ACC112 (cell line): Measurements from ENCODE around the gene CRELD1.

ENCODE experiments used
- H2AFZ ChIP-seq: fragments of 200-600 bp; sonication (generic); one replicate; pipeline ENCODE4 v1.6.0; 2017; ENCODE audit warnings: antibody characterized with exemption, low read length; ENCODE audit not compliant: unreplicated experiment
- H3K27ac ChIP-seq: fragments of 200-600 bp; sonication (generic); 2 replicates; pipeline ENCODE4 v1.5.1; 2014; ENCODE audit warnings: low read depth, mild to moderate bottlenecking, antibody characterized with exemption, low read length, moderate library complexity
- H3K27me3 ChIP-seq: fragments of 200-600 bp; sonication (generic); 2 replicates; pipeline ENCODE4 v1.6.1; 2014; ENCODE audit warnings: mild to moderate bottlenecking, antibody characterized with exemption, low read length, moderate library complexity, mixed read lengths; ENCODE audit not compliant: insufficient read depth
- H3K36me3 ChIP-seq: fragments of 200-600 bp; sonication (generic); 2 replicates; pipeline ENCODE4 v1.6.1; 2016; ENCODE audit warnings: mild to moderate bottlenecking, antibody characterized with exemption, low read length, moderate library complexity, mixed read lengths; ENCODE audit not compliant: insufficient read depth
- H3K4me1 ChIP-seq: fragments of 200-600 bp; sonication (generic); one replicate; pipeline ENCODE4 v1.6.1; 2016; ENCODE audit warnings: low read length, mixed read lengths; ENCODE audit not compliant: insufficient read depth, unreplicated experiment, control insufficient read depth
- H3K4me3 ChIP-seq: fragments of 200-600 bp; sonication (generic); 2 replicates; pipeline ENCODE4 v1.5.1; 2014; ENCODE audit warnings: mild to moderate bottlenecking, low read depth, low read length
- H3K79me2 ChIP-seq: fragments of 200-600 bp; sonication (generic); one replicate; pipeline ENCODE4 v1.6.0; 2016; ENCODE audit warnings: low read length; ENCODE audit not compliant: control insufficient read depth, unreplicated experiment, insufficient read depth

The CRELD1 gene

GRCh38 chr3:9947025-9947995 is 13.7 kb downstream of the CRELD1 start:
- peaks cover 6% of the 10 kb centered on the region for H3K4me1 ChIP-seq
- peak overlapping the region; percentile 48; the same call in 1 of the 2 replicates for H3K27ac ChIP-seq
- no peaks in the 10 kb centered on the region for H3K27me3 ChIP-seq
- H3K36me3 ChIP-seq, result no peaks in the 10 kb centered on the region
- H3K79me2 ChIP-seq, result no peaks in the 10 kb centered on the region
- peak overlapping the region; percentile 82 for H2AFZ ChIP-seq
- H3K4me3 ChIP-seq, result peak overlapping the region; percentile 86

GRCh38 chr3:9948586-9948985 is 15.0 kb downstream of the CRELD1 start:
- Histone ChIP-seq H3K4me1 (peaks cover 6% of the 10 kb centered on the region), H3K4me3 (no peak overlapping the region), H2AFZ (no peak overlapping the region), H3K36me3 (no peaks in the 10 kb centered on the region), H3K27ac (no peak overlapping the region), H3K27me3 (no peaks in the 10 kb centered on the region), H3K79me2 (no peaks in the 10 kb centered on the region)

- H2AFZ ChIP-seq, result no peak overlapping the region
- no peaks in the 10 kb centered on the region for H3K79me2 ChIP-seq
- no peaks in the 10 kb centered on the region for H3K27me3 ChIP-seq
- no peak overlapping the region for H3K27ac ChIP-seq
- no peak overlapping the region for H3K4me3 ChIP-seq
- H3K4me1 ChIP-seq, result peaks cover 6% of the 10 kb centered on the region
- H3K36me3 ChIP-seq, result no peaks in the 10 kb centered on the region
Measured at GRCh38 chr3:9949115-9949514, 15.5 kb downstream of the CRELD1 start.

- Histone ChIP-seq H3K27ac (no peak overlapping the region), H3K27me3 (no peaks in the 10 kb centered on the region)
Measured at GRCh38 chr3:9949626-9950025, 16.0 kb downstream of the CRELD1 start.

GRCh38 chr3:9951126-9951525 is 17.5 kb downstream of the CRELD1 start:
- Histone ChIP-seq H3K27me3 (no peaks in the 10 kb centered on the region), H3K4me3 (no peak overlapping the region; the same call in 1 of the 2 replicates), H3K4me1 (peaks cover 25% of the 10 kb centered on the region), H3K79me2 (no peaks in the 10 kb centered on the region), H3K36me3 (no peaks in the 10 kb centered on the region), H2AFZ (no peak overlapping the region), H3K27ac (no peak overlapping the region)

More at GRCh38 chr3:9949626-9950025, 16.0 kb downstream of the CRELD1 start:
- H3K4me1 ChIP-seq, result peaks cover 10% of the 10 kb centered on the region
- no peaks in the 10 kb centered on the region for H3K36me3 ChIP-seq
- no peaks in the 10 kb centered on the region for H3K79me2 ChIP-seq
- H2AFZ ChIP-seq, result no peak overlapping the region
- no peak overlapping the region for H3K4me3 ChIP-seq

GRCh38 chr3:9951598-9951961 is 17.9 kb downstream of the CRELD1 start:
- peaks cover 27% of the 10 kb centered on the region for H3K4me1 ChIP-seq
- peak overlapping the region; percentile 83 for H3K4me3 ChIP-seq
- no peaks in the 10 kb centered on the region for H3K36me3 ChIP-seq
- H2AFZ ChIP-seq, result no peak overlapping the region
- H3K27me3 ChIP-seq, result no peaks in the 10 kb centered on the region
- H3K79me2 ChIP-seq, result no peaks in the 10 kb centered on the region
- H3K27ac ChIP-seq, result no peak overlapping the region

GRCh38 chr3:9951962-9952805 is 18.6 kb downstream of the CRELD1 start, which contains the start of gene PRRT3:
Gene PRRT3, minus strand, starts transcription at chr3:9952408. Its CDS starts 2,293 bp downstream, at chr3:9950115.
- no peak within 1 kb of the TSS for H3K27ac ChIP-seq

GRCh38 chr3:9955067-9955502 is 21.5 kb downstream of the CRELD1 start:
- Histone ChIP-seq H2AFZ (no peak overlapping the region), H3K4me3 (no peak overlapping the region), H3K79me2 (no peaks in the 10 kb centered on the region)

More at GRCh38 chr3:9951962-9952805, 18.6 kb downstream of the CRELD1 start, which contains the start of gene PRRT3:
- Histone ChIP-seq H3K27me3 (no peaks in the 10 kb centered on the region), H3K4me1 (peaks cover 27% of the 10 kb centered on the region), H3K4me3 (peak within 1 kb of the TSS; percentile 83), H3K36me3 (no peaks in the 10 kb centered on the region), H3K79me2 (no peaks in the 10 kb centered on the region), H2AFZ (no peak within 1 kb of the TSS)

GRCh38 chr3:9955611-9956352 is 22.1 kb downstream of the CRELD1 start:
- H3K27ac ChIP-seq, result peak overlapping the region; percentile 49; the same call in 1 of the 2 replicates
- H3K79me2 ChIP-seq, result no peaks in the 10 kb centered on the region
- no peak overlapping the region for H2AFZ ChIP-seq
- no peaks in the 10 kb centered on the region for H3K36me3 ChIP-seq
- H3K4me1 ChIP-seq, result peaks cover 22% of the 10 kb centered on the region
- no peaks in the 10 kb centered on the region for H3K27me3 ChIP-seq
- no peak overlapping the region for H3K4me3 ChIP-seq

More at GRCh38 chr3:9955067-9955502, 21.5 kb downstream of the CRELD1 start:
- Histone ChIP-seq H3K27me3 (no peaks in the 10 kb centered on the region), H3K4me1 (peaks cover 22% of the 10 kb centered on the region), H3K36me3 (no peaks in the 10 kb centered on the region), H3K27ac (no peak overlapping the region)

- H3K27ac ChIP-seq, result no peak overlapping the region
- no peaks in the 10 kb centered on the region for H3K27me3 ChIP-seq
- no peaks in the 10 kb centered on the region for H3K79me2 ChIP-seq
- no peak overlapping the region for H3K4me3 ChIP-seq
- H2AFZ ChIP-seq, result no peak overlapping the region
- H3K36me3 ChIP-seq, result no peaks in the 10 kb centered on the region
- peaks cover 22% of the 10 kb centered on the region for H3K4me1 ChIP-seq
Measured at GRCh38 chr3:9957214-9957613, 23.6 kb downstream of the CRELD1 start.
